ENCODE measurements around the gene TRIM67. TPM values are rescaled to one million over a fixed set of nuclear protein-coding genes. Genes with fewer than 3 reads are reported as not detected.

Gene TRIM67
- total and polyA plus RNA-seq, 9 of the 15 experiments (the other 6 are each of a cell fraction or from before 2014, with no cell fraction given), result 0.04 to 0.60 (median 0.31) TPM

DNA sequence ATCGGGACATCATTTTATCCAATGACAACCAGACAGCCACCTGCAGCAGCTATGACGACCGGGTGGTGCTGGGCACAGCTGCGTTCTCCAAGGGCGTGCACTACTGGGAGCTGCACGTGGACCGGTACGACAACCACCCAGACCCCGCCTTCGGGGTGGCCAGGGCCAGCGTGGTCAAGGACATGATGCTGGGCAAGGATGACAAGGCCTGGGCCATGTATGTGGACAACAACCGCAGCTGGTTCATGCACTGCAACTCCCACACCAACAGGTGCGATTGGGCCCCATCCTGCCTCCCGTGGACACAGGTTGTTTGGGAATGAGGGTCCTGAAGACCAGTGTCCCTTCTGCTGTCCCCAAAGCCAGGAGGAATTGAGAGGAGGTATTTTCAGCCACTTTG, 47.1 kb downstream of the TRIM67 start:
- Histone ChIP-seq H3K9ac (ENCODE audit: insufficient read depth in 1 of 2, low read depth in 2 of 2, low read length in 2 of 2) (no peak overlapping the region), H3K4me2 (ENCODE audit: insufficient read depth, low read length) (no peak overlapping the region), H3K36me3 (ENCODE audit: control insufficient read depth, insufficient read depth, low read length) (no peaks in the 10 kb centered on the region), H3K27me3 (ENCODE audit: control insufficient read depth in 2 of 2, insufficient read depth in 2 of 2, low read length in 2 of 2) (peaks cover 0 to 6% of the 10 kb centered on the region in 2 experiments; a peak in 1 of 5 replicates), H3K9me3 (replicated peaks; ENCODE audit: control insufficient read depth, insufficient read depth, low read depth, low read length) (no peaks in the 10 kb centered on the region), H3K4me3 (no peak overlapping the region), H3K4me1 (replicated peaks in 1 of 2; ENCODE audit: control insufficient read depth in 2 of 2, insufficient read depth in 2 of 2, low read length in 2 of 2) (peaks cover 0 to 15% of the 10 kb centered on the region in 2 experiments; a peak in 3 of 5 replicates), H3K27ac (ENCODE audit: extremely low read depth, low read depth, low read length) (no peak overlapping the region), H2AFZ (ENCODE audit: low read depth, low read length) (no peak overlapping the region), H4K20me1 (replicated peaks; ENCODE audit: control insufficient read depth, insufficient read depth, low read length) (no peaks in the 10 kb centered on the region), H3K79me2 (ENCODE audit: control insufficient read depth, insufficient read depth, low read length) (no peaks in the 10 kb centered on the region), H3K9me1 (ENCODE audit: control insufficient read depth, insufficient read depth, low read length) (no peaks in the 10 kb centered on the region)
- ChIA-PET CTCF (ENCODE audit: low intra/inter-chr PET ratio) (no interaction called here), POLR2A (interaction anchor here (0.6 kb wide), 1 partner anchor 630 kb away, joined by 4 read pairs; no protein-coding TSS in a partner anchor)
- intact Hi-C loops (cut with micrococcal nuclease) (no loop called here), in situ Hi-C loops (cut with MboI) (no loop called here)
- ATAC-seq (no peak), DNase-seq (ENCODE audit: extremely low read depth in 1 of 4, low spot score in 3 of 4) (no peak), FAIRE-seq (no peak)
- no peak for TF ChIP-seq PTTG1 (tag; IDR thresholded peaks at IDR 0.05; ENCODE audit: low read depth)
- 73% methylated on average over 14 of the region's 14 CpGs for WGBS (ENCODE audit: insufficient coverage, low coverage, missing lambda C conversion rate)
- BruUV-seq (replicated peaks), result no TSS peak

GRCh38 chr1:231209531-231209930, 47.7 kb downstream of the TRIM67 start:
- FAIRE-seq (no peak), ATAC-seq (no peak), DNase-seq (ENCODE audit: extremely low read depth in 1 of 4, low spot score in 3 of 4) (no peak)
- H3K4me3 ChIP-seq, result no peak overlapping the region
- ChIA-PET POLR2A (interaction anchor here (0.6 to 1.1 kb wide), 2 partner anchors 9 to 630 kb away, joined by 4 read pairs; no protein-coding TSS in a partner anchor), CTCF (ENCODE audit: low intra/inter-chr PET ratio) (no interaction called here)
- no peak overlapping the region for H3K4me2 ChIP-seq (ENCODE audit: insufficient read depth, low read length)
- BruUV-seq (replicated peaks), result no TSS peak
- no peak overlapping the region for H3K9ac ChIP-seq (ENCODE audit: insufficient read depth in 1 of 2, low read depth in 2 of 2, low read length in 2 of 2)
- no peaks in the 10 kb centered on the region for H3K79me2 ChIP-seq (ENCODE audit: control insufficient read depth, insufficient read depth, low read length)
- H3K9me1 ChIP-seq (ENCODE audit: control insufficient read depth, insufficient read depth, low read length), result no peaks in the 10 kb centered on the region
- H3K4me1 ChIP-seq (replicated peaks in 1 of 2; ENCODE audit: control insufficient read depth in 2 of 2, insufficient read depth in 2 of 2, low read length in 2 of 2), result peaks cover 0 to 15% of the 10 kb centered on the region in 2 experiments; a peak in 3 of 5 replicates
- TF ChIP-seq RHOXF2B (CRISPR knock-in tag; conservative IDR thresholded peaks at IDR 0.05) (no peak), GTF2B (IDR thresholded peaks at IDR 0.05; ENCODE audit: extremely low read depth, insufficient read length) (no peak), ZNF830 (CRISPR knock-in tag; IDR thresholded peaks at IDR 0.05) (no peak), CREB3 (tag; conservative IDR thresholded peaks at IDR 0.05; ENCODE audit: low read depth) (no peak), NKRF (IDR thresholded peaks at IDR 0.05; ENCODE audit: borderline replicate concordance) (no peak), ZNF785 (CRISPR knock-in tag; IDR thresholded peaks at IDR 0.05) (no peak)
- TF ChIP-seq, protein P1, sequence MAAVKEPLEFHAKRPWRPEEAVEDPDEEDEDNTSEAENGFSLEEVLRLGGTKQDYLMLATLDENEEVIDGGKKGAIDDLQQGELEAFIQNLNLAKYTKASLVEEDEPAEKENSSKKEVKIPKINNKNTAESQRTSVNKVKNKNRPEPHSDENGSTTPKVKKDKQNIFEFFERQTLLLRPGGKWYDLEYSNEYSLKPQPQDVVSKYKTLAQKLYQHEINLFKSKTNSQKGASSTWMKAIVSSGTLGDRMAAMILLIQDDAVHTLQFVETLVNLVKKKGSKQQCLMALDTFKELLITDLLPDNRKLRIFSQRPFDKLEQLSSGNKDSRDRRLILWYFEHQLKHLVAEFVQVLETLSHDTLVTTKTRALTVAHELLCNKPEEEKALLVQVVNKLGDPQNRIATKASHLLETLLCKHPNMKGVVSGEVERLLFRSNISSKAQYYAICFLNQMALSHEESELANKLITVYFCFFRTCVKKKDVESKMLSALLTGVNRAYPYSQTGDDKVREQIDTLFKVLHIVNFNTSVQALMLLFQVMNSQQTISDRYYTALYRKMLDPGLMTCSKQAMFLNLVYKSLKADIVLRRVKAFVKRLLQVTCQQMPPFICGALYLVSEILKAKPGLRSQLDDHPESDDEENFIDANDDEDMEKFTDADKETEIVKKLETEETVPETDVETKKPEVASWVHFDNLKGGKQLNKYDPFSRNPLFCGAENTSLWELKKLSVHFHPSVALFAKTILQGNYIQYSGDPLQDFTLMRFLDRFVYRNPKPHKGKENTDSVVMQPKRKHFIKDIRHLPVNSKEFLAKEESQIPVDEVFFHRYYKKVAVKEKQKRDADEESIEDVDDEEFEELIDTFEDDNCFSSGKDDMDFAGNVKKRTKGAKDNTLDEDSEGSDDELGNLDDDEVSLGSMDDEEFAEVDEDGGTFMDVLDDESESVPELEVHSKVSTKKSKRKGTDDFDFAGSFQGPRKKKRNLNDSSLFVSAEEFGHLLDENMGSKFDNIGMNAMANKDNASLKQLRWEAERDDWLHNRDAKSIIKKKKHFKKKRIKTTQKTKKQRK (IDR thresholded peaks at IDR 0.05; ENCODE audit: borderline replicate concordance, low read depth, low read length), result no peak
- no peak overlapping the region for H2AFZ ChIP-seq (ENCODE audit: low read depth, low read length)
- no peaks in the 10 kb centered on the region for H3K9me3 ChIP-seq (replicated peaks; ENCODE audit: control insufficient read depth, insufficient read depth, low read depth, low read length)
- H3K27ac ChIP-seq (ENCODE audit: extremely low read depth, low read depth, low read length), result no peak overlapping the region
- intact Hi-C loops (cut with micrococcal nuclease) (no loop called here), in situ Hi-C loops (cut with MboI) (no loop called here)
- H3K36me3 ChIP-seq (ENCODE audit: control insufficient read depth, insufficient read depth, low read length), result no peaks in the 10 kb centered on the region
- no peaks in the 10 kb centered on the region for H4K20me1 ChIP-seq (replicated peaks; ENCODE audit: control insufficient read depth, insufficient read depth, low read length)
- WGBS (ENCODE audit: insufficient coverage, low coverage, missing lambda C conversion rate), result 39% methylated on average over 5 of the region's 5 CpGs
- peaks cover 0 to 6% of the 10 kb centered on the region in 2 experiments; a peak in 1 of 5 replicates for H3K27me3 ChIP-seq (ENCODE audit: control insufficient read depth in 2 of 2, insufficient read depth in 2 of 2, low read length in 2 of 2)

All from K562 (cell line).